GM19395 (cell line): Measurements from ENCODE around the gene TNRC6C.

ENCODE experiments used
- ATAC-seq: cut with Tn5 transposase; IDR thresholded peaks from one replicate; pipeline ENCODE4 v1.9.1; 2021; ENCODE audit warnings: mild to moderate bottlenecking, moderate library complexity; ENCODE audit not compliant: unreplicated experiment

Gene TNRC6C

GRCh38 chr17:78012428-78012827 lies 53.9 kb downstream of the TNRC6C start:
- ATAC-seq: no peak

- no peak for ATAC-seq
Observed at GRCh38 chr17:78013683-78014467, 55.4 kb downstream of the TNRC6C start.

- no peak for ATAC-seq
Observed at GRCh38 chr17:78014646-78015045, 56.1 kb downstream of the TNRC6C start.

- ATAC-seq: no peak
Observed at GRCh38 chr17:78016852-78017251, 58.3 kb downstream of the TNRC6C start.

GRCh38 chr17:78019367-78019975 lies 61.0 kb downstream of the TNRC6C start:
- no peak for ATAC-seq

- peak; percentile 65 for ATAC-seq
Observed at GRCh38 chr17:78019976-78020716, 61.6 kb downstream of the TNRC6C start.

- no peak for ATAC-seq
Observed at GRCh38 chr17:78020717-78021108, 62.2 kb downstream of the TNRC6C start.

- ATAC-seq: no peak
Observed at GRCh38 chr17:78022425-78022824, 63.9 kb downstream of the TNRC6C start.

GRCh38 chr17:78023042-78023441 lies 64.5 kb downstream of the TNRC6C start:
- no peak for ATAC-seq

- ATAC-seq: no peak
Observed at GRCh38 chr17:78026381-78026780, 67.9 kb downstream of the TNRC6C start.

GRCh38 chr17:78027121-78027520 lies 68.6 kb downstream of the TNRC6C start:
- ATAC-seq: no peak

- no peak for ATAC-seq
Observed at GRCh38 chr17:78029697-78030096, 71.2 kb downstream of the TNRC6C start.

- ATAC-seq: no peak
Observed at GRCh38 chr17:78031435-78031834, 72.9 kb downstream of the TNRC6C start.

- ATAC-seq: no peak
Observed at GRCh38 chr17:78032166-78032565, 73.7 kb downstream of the TNRC6C start.

GRCh38 chr17:78034429-78035091 lies 76.1 kb downstream of the TNRC6C start:
- ATAC-seq: no peak

GRCh38 chr17:78037280-78037679 lies 78.8 kb downstream of the TNRC6C start:
- no peak for ATAC-seq

- ATAC-seq: no peak
Observed at GRCh38 chr17:78038748-78039288, 80.3 kb downstream of the TNRC6C start.

- ATAC-seq: no peak
Observed at GRCh38 chr17:78039581-78039980, 81.1 kb downstream of the TNRC6C start.

GRCh38 chr17:78040440-78041385 lies 82.2 kb downstream of the TNRC6C start:
- ATAC-seq: no peak
